CD4-positive, alpha-beta T cell treated with Interleukin-10 for 1 hour (primary cell): Measurements from ENCODE around the gene SYCN.
A peak's percentile ranks its signal among the peaks of the same experiment; 100 is the strongest.
"Not testable (repeated sequence)": the region's sequence is repeated elsewhere in the genome, so short reads cannot be mapped to it uniquely, and the experiment has no call there.

Source experiments
- DNase-seq: peaks from one replicate; pipeline ENCODE4 v3.0.0-alpha.2; 2020

The SYCN gene, protein sequence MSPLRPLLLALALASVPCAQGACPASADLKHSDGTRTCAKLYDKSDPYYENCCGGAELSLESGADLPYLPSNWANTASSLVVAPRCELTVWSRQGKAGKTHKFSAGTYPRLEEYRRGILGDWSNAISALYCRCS

GRCh38 chr19:39203372-39204341, at the start of gene SYCN:
TSS of gene SYCN (minus strand) at chr19:39204263. CDS start at chr19:39204254, 9 bp downstream.
- no peak for DNase-seq

DNA sequence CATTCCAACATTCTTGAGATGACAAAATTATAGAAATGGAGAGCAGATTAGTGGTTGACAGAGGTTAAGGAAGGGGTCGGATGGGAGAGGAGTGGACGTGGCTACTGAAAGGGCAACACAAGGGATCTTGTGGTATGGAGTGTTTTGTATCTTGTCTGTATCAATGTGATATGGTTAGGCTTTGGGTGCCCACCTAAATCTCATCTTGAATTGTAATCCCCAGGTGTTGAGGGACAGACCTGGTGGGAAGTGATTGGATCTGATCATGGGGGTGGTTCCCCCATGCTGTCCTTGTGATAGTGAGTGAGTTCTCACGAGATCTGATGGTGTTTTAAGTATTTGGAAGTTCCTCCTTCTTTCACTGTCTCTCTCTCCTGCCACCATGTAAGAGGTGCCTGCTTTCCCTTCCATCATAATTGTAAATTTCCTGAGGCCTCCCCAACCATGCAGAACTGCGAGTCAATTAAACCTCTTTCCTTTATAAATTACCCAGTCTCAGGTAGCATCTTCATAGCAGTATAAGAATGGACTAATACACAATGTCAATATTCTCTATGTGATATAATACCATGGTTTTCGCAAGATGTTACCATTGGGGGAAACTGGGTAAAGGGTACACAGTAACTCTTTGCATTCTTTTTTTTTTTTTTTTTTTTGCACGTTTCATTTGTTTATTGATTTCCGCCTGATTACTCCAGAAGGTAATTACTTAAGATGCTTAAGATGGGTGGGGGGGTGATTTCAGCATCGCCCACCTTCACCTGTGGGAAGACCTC, 49.5 kb upstream of the SYCN start:
- no peak for DNase-seq

DNA sequence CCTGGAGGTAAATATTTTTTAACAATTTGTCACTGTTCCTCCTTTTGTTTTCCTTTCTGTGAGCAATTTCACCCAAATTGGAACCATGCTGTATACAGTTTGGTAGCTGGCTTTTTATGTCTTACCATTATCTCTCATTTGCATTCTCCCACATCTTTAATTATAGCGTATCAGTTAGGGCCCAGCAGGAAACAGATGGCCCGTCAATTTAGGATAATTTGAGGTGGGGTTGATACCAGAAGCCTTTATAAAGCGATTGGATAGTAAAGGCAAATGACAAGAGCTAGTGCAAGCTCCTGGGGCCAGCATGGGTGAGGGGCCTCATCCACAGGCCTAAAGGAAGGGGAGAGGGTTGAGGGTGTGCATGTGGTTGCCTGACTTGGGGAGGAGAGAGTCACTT, 48.4 kb upstream of the SYCN start:
- DNase-seq, result no peak

GRCh38 chr19:39251846-39252245, 47.8 kb upstream of the SYCN start:
- DNase-seq, result no peak

- no peak for DNase-seq
Measured at GRCh38 chr19:39251081-39251480, 47.0 kb upstream of the SYCN start.

DNA sequence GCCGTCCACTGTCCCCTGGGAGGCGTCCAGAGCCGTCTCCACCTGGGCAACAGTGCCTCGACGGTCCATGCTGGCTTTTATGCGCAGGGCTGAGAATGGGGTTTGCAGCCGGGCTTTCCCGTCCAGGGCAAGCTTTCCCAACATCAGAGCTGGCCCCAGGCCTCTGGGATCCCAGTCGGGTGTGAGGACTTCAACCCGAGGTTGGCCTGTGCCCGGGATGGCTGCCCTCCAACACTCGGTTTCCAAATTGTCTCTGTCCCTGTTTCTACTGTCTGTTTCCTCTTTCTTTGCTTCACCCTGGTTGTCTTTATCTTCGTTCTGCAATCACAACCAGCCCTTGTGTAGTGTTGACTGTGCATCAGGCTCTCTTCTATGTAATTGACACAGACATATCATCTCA, 44.7 kb upstream of the SYCN start, which contains the start of gene IFNL4:
TSS of gene IFNL4 (minus strand) at position 51 of the 400 bp plus-strand sequence.
- DNase-seq, result no peak

DNA sequence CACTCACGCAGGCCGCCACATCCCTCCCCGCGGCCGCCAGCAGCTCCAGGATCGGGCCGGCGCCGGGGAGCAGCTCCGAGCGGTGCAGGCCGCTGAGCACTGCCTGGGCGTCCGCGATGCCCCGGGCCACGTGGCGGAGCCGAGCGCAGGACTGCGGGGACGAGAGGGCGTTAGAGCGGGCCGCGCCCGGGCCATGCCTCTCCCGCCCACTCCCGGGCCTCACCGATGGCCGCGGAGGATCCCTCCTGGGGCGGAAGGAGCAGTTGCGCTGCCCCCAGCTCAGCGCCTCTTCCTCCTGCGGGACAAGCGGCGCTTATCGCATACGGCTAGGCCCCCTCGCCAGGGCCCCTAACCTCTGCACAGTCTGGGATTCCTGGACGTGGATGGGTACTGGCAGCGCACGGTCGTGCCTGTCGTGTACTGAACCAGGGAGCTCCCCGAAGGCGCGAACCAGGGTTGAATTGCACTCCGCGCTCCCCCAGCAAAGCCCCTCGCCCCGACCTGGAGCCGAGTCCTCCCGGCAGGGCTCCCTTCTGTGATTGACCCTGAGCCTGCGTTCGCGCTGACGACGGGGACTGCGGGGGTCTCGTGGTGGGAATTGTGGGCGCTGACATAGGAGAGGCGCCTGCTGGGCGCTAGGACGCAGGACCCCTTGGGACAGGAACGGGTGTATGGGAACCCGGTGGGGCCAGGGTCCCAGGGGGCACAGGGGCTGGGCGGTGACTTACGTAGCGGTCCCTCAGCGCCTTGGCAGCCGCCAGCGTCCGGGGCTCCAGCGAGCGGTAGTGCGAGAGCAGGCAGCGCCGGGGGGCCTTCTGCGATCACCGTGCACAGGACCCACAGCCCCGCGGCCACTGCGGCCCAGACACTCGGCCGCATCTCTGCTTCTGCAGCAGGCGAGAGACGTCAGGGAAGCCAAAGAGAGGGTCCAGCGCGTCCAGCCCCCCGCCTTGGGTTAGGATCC, 43.9 kb upstream of the SYCN start:
- DNase-seq, result no peak

GRCh38 chr19:39246951-39247669, 43.0 kb upstream of the SYCN start:
- peak; percentile 57 for DNase-seq

DNA sequence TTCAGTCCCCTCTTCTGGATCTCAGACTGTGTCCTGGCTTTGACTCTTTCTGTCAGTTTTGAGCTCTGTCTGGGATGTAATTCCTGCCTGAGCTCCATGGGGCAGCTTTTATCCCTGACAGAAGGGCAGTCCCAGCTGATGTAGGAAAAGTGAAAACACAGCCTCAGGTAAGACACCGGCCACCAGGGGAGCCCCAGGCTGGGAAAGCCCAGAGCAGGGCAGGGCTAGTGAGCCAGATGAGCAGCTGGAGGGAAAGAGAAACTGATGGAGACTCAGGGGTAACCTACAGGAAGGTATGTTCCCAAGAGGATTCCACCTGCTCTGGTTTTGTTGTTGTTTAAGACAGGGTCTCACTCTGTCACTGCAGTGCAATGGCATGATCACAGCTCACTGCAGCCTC, 41.1 kb upstream of the SYCN start:
- DNase-seq, result not testable (repeated sequence)

GRCh38 chr19:39244410-39245100, 40.5 kb upstream of the SYCN start, which contains the start of gene IFNL3:
TSS of gene IFNL3 (minus strand) at chr19:39245006. CDS start at chr19:39244967, 39 bp downstream.
- DNase-seq, result not testable (repeated sequence)

- not testable (repeated sequence) for DNase-seq
Measured at GRCh38 chr19:39243741-39244140, 39.7 kb upstream of the SYCN start.

DNA sequence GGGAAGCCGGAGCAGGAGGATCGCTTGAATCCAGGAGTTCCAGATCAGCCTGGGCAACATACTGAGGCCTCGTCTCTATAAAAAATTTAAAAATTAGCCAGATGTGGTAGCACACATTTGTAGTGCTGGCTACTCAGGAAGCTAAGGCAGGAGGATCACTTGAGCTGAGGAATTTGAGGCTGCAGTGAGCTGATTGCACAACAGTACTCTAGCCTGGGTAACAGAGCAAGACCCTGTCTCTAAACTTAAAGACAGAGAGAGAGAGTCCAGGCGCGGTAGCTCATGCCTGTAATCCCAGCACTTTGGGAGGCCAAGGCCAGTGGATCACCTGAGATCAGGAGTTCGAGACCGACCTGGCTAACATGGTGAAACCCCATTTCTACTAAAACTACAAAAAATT, 36.4 kb upstream of the SYCN start:
- no peak for DNase-seq

DNA sequence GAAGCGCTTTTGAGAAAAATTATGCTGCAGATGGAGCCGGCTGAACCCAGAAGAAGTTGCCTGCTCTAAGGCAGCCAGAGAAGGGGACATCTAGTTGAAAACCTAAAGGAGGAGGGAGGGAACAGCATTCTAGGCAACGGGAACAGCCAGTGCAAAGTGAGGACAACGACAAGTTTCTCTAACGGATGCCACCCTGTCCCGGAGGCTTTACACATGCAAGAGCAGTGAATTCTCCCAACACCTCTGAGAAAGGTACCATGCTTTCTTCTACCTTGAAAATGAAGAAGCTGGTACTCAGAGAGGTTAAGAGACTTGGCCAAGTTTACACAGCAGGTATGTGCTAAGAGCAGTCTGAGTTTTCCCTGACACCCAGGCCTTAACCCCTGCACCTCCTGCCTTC, 34.9 kb upstream of the SYCN start:
- DNase-seq, result no peak

DNA sequence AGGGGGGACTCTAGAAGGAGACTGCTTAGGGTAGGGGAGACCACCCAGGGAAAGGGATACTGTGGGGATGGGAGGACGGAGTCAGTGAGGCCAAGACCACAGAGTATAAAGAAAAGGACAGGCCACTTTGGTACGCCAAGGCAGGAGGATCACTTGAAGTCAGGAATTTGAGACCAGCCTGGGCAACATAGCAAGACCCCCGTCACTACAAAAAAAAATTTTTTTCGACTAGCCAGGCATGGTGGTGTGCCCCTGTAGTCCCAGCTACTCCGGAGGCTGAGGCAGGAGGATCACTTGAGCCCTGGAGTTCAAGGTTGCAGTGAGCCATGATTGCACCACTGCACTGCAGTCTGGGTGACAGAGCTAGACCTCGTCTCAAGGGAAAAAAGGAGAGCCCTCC, 34.1 kb upstream of the SYCN start:
- no peak for DNase-seq

DNA sequence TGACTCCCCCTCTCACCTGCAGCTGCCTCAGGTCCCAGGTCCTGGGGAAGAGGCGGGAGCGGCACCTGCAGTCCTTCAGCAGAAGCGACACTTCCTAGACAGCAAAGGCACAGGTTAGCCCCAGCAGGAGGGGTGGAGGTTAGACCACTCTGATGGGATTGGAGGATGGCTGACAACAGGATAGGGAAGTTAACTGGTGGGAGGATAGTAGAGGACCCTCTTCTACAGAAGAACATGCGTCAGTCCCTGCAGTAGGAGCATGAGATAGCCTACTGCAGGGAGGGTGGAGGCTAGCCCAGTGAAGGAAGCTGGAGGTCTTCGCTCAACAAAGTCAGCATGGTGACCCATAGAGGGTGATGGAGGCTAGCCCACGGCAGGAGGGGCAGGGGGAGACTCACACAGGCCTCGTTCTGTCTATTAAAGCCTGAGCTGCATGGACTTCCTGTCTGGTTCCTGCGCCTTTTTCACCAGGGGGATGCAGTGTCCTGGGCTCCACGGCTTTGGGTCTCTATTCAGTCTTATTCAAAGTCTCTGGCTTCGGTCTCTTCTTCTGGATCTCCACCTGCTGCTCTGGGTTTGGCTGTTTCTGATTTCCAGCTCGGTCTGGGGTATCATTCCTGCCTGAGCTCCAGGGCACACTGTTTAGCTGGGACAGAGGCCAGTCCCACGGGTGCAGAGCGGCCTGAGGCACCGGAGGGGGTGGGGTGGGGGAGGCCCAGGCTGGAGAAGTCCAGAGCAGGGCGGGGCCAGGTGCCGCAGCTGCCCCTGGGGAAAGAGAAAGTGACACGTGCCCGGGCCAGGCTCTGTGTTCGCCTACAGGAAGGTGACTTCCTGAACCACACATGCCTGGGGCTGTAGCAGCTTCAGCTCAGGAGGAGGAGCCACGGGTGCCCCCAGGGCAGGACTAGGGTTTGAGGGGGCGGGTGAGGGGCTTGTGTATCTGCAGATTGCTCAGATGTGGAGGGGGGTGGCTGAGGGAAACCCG, 33.4 kb upstream of the SYCN start:
- peak; percentile 41 for DNase-seq

DNA sequence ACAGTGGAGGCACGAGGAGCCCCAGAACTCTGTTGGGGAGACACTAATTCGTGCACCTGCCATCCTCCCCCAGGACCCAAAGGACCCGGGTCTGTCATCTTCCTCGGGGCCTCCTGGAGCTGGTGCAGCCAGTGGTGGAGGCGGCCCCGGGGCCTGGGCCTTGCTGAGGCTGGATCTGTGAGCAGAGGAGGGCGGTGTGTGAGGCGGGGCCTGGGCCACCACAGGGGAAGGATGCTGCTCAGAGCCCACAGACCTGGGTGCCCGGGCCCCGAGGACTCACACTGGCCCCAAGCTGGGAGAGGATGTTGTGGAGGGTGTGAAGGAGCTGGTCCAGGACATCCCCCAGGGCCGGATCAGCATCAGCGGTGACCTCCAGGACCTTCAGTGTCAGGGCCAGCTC, 32.5 kb upstream of the SYCN start:
- DNase-seq, result peak; percentile 27

DNA sequence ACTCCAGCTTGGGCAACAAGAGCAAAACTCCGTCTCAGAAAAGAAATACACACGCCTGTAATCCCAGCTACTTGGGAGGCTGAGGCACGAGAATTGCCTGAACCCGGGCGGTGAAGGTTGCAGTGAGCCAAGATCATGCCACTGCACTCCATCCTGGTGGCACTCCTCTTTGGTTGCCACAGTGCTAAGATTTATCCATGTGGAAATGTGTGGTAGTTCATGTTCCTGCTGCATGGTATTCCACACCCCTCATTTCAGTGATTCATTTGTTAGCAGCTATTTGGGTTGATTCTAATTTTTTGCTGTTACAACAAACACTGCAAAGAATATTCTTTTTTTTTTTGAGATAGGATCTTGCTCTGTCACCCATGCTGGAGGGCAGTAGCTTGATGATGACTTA, 28.6 kb upstream of the SYCN start:
- DNase-seq, result no peak

DNA sequence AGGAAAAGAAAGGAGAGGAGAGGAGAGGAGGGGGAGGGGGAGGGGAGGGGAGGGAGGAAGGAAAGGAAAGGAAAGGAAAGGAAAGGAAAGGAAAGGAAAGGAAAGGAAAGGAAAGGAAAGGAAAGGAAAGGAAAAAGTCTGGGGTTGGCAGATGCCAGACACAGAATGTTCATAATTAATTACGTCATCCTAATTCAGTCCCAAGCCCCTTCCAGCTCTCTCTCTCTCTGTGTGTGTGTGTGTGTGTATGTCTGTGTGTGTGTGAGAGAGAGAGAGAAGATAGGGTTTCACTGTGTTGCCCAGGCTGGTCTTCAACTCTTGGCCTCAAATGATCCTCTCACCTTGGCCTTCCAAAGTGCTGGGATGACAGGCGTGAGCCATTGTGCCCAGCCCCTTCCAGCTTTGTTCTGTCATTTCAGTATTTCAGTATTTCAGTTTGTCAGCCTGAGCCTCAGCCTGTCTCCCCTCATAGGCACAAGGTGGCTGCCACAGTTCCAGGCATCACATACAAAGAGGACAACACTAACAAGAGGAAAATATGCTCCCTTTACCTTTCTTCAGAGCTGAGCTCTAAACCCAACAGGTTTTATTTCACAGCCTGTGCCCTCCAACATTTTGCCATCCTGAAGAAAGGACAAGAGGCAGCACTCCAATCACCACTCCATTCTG, 26.2 kb upstream of the SYCN start:
- no peak for DNase-seq

DNA sequence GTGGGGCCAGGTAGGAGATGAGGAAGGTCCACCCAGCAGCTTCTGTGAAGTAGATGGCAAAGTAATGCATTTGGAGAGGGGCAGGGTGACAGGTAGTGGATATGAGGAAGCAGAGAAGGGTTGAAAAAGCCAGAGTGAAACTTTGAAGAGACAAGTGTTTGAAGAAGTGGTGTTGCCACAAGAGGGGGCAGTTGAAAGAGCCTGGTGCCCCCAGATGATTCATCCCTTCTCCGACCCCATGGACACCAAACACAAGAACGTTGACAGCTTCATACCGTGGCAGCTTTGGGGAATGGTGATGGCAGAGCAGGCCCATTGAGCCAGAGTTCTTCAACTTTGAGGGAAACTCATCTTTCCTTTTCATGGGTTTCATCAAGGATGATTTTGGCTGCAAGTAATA, 20.8 kb upstream of the SYCN start:
- DNase-seq, result no peak
